GM19372 (cell line): ENCODE measurements around the gene CARNS1.
"Not testable (repeated sequence)": the region's sequence is repeated elsewhere in the genome, so short reads cannot be mapped to it uniquely, and the experiment has no call there.

Experiments
- ATAC-seq: cut with Tn5 transposase; IDR thresholded peaks from one replicate; pipeline ENCODE4 v1.9.1; 2021; ENCODE audit warnings: mild to moderate bottlenecking, low read depth, moderate library complexity; ENCODE audit not compliant: unreplicated experiment

CARNS1 gene

DNA sequence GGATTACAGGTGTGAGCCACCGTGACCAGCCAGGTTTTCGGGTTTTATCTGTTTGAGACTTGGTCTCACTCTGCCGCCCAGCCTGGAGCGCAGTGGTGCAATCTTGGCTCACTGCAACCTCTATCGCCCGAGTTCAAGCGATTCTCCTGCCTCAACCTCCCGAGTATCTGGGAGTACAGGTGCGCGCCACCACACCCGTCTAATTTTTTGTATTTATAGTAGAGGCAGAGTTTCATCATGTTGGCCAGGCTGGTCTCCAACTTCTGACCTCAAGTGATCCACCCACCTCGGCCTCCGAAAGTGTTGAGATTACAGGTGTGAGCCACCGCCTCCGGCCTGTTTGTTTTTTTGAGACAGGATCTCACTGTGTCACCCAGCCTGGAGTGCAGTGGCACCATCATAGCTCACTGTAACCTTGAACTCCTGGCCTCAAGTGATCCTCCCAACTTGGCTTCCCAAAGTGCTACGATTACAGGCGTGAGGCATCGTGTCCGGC is 11.9 kb downstream of the CARNS1 start:
- ATAC-seq: not testable (repeated sequence)

DNA sequence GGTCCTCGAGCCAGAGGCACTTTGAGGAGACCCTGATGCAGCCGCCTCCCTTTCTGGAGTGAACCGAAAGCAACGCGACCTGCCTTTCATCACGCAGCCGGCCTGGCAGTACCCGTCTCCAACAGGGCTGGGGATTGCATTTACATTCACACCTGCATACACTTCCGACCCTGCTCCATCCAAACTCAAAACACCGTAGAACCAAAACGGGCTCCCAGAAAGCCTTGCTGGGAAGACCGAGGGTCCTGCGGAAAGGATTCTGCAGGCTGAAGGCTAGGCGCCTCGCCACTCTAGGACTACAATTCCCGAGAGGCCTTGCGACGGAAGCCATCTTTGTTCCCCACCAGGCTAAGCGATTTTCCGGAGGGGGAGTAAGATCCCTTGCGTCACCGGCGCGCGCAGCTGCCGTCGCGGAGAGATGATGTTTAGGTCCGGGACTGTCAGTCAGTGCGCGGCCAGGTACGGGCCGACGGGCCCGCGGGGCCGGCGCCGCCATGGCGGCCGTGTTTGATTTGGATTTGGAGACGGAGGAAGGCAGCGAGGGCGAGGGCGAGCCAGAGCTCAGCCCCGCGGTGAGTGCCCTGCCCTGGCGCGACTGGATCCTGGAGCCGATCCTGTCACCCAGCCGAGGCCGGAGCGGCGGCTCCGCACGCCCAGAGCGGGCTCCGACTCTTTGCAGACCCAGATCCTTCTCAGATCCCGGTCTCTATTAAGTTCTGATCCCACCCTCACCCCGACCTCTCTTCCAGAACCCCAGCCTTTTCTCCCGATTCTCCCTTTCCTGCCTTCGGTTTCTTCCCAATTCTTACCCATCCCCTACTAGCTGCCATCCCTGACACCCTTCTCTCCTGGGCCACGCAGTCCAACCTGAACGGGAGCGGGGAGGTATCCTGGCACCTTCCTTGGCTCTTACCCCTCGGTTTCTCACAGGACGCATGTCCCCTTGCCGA is 12.8 kb downstream of the CARNS1 start, which contains the start of gene RPS6KB2:
TSS of gene RPS6KB2 (plus strand) at position 443 of the 950 bp plus-strand sequence. CDS start at position 495, 52 bp downstream.
- ATAC-seq: peak; percentile 92

DNA sequence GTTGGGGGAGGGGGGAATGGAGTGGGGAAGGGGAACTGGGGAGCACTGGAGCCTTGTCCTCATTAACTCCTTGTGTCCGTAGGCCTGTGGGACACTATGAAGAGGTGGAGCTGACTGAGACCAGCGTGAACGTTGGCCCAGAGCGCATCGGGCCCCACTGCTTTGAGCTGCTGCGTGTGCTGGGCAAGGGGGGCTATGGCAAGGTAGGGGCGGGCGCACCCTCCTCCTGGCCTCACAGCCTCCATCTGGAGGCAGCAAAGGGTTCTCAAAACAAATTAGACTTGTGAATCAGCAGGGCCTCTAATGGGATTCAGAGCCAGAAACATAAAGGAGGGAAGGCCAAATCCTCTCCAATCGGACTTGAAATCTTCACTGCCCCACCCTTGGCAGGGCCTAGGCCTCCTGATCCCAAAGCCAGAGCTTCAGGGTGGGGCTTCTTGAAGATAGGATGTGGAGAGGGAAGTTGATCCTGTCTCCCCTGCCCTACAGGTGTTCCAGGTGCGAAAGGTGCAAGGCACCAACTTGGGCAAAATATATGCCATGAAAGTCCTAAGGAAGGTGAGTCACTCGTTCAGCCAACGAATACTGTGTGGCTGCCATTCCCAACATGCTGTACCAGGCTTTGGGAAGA is 13.7 kb downstream of the CARNS1 start:
- no peak for ATAC-seq

DNA sequence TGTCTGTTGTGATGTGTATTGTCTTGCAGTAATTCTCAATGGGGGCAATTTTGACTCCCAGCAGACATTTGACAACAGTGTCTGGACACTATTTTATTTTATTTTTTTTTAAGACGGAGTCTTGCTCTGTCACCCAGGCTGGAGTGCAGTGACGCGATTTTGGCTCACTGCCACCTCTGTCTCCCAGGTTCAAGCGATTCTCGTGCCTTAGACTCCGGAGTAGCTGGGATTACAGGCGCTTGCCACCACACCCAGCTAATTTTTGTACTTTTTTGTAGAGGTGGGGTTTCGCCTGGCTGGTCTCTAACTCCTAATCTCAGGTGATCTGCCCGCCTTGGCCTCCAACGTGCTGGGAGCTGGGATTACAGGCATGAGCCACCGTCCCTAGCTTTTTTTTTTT is 14.2 kb downstream of the CARNS1 start:
- no peak for ATAC-seq

DNA sequence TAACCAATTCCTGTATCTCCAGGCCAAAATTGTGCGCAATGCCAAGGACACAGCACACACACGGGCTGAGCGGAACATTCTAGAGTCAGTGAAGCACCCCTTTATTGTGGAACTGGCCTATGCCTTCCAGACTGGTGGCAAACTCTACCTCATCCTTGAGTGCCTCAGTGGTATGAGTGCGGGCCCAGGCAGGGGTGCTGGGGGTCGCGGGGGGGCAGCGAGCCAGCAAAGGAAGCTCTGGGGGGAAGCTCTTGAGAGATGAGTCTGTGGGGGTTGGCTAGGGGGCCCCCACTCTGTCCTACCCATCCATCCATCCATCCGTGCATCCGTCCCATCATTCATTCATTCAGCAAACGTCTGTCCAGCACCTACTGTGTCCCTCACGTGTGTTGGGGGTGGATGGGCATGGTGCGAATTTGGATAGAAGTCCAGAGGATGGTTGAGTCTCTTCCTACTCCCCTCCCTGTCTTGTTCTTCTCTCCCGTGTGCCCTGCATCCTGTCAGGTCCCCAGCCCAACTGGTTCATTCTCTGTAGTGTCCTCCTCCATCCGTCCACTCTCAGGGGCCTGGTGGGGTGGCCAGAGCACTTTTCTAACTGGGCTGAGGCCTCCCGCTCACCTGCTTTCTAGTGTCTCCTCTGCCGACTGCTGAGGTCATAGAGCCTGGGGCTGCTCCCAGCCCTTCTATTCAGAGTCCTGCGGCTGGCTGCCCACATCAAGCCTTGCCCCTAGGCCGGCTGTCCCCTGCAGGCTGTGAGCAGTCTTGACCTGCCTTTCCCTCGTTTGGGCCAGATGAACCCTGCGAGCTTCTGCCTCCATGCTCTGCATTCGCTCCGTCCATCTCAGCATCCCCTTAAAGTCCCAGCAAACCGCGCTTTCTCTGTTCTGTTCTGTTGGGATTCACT is 16.1 kb downstream of the CARNS1 start:
- ATAC-seq: no peak

DNA sequence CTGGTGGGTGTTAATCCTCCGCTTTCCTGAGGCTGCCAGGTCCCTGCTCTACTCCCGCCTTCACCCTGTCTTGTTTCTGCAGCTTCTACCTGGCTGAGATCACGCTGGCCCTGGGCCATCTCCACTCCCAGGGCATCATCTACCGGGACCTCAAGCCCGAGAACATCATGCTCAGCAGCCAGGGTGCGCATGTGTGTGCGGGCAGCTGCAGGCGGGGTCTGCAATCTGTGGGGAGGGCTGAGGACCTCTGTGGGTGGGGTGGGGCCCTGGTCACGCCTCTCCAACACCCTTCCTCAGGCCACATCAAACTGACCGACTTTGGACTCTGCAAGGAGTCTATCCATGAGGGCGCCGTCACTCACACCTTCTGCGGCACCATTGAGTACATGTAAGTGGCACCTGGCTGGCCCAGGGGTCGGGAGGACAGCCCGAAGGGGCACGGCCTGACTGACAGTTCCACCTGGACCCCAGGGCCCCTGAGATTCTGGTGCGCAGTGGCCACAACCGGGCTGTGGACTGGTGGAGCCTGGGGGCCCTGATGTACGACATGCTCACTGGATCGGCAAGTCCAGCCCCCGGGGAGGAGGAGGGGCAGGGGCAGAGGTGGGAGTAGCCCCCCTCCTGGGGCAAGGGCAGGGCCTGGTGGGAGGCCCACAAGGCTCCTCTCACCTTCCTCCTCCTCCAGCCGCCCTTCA is 17.3 kb downstream of the CARNS1 start:
- no peak for ATAC-seq

DNA sequence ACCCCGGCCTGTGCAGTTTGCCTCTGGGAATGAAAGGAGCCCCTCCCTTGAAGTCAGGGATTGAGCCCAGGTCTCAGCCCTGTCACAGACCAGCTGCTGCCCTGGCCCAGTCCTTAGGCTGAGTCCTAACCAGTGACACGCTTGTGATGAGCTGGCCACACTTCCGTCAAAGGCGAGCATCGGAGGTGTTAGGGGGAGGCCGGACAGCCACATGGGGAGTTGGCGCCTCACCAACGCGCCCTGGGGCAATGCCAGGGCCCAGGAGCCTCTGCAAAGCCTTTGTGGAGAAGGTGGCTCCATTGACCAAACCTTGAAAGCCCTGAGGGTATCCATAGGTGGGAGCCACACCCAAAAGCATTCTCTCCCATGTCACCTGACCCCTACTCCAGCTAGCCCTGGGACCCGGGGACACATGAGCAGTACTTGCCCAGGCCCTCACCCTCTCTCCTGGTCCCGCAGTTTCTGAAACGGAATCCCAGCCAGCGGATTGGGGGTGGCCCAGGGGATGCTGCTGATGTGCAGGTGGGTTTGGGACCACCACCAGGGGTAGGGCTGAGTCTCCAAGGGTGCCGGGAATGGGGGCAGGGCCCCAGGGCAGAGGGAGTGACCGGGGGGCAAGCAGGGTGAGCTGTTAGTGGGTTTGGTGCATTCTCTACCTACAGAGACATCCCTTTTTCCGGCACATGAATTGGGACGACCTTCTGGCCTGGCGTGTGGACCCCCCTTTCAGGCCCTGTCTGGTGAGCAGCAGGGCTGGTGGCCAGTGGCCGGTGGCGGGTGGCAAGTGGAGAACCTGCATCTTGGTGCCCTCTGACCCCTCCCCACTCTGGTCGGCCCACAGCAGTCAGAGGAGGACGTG is 18.3 kb downstream of the CARNS1 start:
- no peak for ATAC-seq

DNA sequence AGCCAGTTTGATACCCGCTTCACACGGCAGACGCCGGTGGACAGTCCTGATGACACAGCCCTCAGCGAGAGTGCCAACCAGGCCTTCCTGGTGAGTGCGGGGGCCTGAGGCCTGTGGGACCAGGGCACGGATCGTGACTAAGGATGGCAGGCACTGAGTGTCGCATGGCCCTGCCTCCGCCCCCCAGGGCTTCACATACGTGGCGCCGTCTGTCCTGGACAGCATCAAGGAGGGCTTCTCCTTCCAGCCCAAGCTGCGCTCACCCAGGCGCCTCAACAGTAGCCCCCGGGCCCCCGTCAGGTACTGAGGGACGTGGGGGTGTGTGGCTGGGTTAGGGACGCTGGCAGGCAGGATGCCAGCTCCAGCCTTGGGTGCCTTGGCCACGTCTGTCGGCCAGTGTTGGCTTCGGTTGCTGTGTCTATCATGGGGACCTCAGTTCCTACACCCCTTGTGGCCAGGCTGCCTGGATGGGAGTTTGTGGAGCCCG is 19.0 kb downstream of the CARNS1 start:
- no peak for ATAC-seq

DNA sequence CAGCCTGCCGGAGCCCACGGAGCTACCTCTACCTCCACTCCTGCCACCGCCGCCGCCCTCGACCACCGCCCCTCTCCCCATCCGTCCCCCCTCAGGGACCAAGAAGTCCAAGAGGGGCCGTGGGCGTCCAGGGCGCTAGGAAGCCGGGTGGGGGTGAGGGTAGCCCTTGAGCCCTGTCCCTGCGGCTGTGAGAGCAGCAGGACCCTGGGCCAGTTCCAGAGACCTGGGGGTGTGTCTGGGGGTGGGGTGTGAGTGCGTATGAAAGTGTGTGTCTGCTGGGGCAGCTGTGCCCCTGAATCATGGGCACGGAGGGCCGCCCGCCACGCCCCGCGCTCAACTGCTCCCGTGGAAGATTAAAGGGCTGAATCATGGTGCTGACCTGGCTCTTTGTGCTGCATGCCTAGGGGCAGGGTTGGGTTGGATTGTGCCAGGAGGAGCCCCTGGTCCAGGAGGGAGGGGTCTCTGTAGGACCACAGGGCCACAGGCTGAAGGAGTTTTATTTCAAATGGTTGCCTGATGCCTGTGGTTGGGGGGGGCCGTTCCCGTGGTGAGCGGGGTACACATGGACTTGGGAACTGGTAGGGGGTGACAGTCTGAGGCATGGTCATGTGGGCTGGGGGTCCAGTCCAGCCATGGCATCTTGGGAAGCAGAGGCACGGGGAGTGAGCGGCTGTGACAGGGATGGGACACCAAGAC is 19.7 kb downstream of the CARNS1 start:
- no peak for ATAC-seq

DNA sequence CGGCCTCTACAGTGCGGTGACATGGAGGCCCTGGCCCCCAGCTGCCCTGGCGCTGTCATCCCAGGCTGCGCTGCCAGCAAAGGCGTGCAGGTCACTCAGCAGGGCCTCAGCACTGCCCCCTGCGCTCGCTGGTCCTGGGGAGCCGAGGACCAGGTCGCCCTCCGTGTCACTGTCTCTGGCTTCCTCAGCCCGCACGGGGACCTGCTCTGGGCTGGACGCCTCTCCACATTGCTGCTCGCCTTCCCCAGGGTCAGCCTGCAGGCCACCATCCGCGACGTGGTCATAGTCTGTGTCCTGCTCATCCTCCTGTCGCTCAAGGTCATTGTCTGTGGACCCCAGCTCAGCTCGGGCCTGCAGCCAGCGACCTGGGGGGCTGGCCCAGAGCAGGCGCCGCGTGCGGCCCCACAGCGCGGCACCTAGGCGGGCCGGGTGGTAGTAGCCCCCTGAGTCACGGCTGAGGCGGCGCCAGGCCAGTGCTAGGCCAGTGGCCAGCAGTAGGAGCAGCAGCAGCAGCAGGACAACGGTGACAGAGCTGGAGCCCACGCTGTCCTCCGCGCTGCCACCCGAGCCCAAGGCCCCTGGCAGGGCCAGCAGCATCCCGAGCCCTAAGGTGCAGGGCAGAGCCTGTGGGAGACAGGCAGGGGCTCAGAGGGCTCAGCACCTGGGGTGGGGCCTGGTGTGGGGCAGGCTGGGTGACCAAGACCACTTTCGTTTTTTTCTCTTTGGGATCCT is 20.4 kb downstream of the CARNS1 start:
- ATAC-seq: no peak

DNA sequence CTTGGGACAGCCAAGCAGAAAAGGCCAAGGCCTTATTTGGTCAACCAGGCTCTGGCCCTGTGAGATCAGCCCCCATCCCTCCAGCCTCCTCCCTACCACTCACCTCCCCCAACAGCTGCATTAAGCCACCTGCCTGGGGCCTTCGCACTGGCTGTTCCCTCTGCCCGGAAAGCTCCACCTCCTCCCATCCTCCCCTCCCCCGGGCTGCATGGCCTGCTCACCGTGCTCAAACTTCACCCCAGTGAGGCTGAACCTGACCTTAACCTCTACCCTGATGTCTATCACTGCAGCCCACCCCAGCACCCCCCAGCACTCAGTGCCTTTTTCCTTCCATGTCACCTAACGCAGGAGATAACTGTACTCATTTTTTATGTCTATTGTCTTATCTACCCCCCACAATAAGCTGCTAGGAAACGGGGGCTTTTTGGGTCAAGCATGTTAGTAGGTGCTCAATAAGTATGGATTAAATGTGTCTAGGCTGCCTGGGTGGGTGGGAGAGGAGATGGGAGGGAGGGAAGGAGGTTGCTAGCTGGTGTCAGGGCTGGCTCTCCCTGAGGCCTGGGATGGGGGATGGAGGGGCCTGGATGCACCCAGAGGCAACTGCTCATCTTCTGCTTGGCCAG is 21.1 kb downstream of the CARNS1 start:
- ATAC-seq: peak; percentile 41

DNA sequence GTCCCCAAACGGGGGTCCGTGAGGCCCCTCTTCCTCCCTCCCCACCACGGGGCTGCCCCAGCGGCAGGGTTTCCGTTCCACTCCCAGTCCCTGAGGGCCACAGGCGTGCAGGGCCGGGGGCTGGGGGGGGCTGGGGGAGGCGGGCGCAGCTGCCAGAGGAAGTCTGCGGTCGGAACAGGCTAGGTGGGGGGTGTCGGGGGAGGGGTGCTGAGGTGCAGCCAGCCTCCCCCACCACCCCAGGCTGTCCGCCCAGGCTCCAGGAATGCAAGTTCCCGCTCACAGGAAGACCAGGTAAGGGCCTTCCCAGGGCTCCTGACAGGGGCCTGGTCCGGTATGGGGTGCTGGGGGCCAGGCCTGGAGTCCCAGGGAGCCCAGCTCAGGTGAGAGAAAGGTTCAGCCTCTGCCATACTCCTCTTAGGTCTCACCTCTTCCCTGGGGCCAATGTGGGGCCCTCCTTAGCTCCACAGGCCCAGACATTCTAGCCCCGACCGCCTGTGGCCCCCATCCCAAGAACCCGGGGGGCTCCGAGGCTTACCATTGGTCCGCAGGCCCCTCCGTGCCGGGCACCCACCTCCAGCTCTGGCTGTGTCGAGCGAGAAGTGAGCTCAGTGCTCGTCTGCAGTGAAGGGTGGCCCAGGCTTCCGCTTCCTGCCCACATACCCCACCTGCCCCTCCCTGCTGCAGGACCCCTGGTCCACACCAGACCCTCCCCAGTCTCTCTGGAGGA is 21.8 kb downstream of the CARNS1 start, which contains the start of gene PTPRCAP:
TSS of gene PTPRCAP (minus strand) at position 601 of the 727 bp plus-strand sequence. CDS start at position 538, 63 bp downstream.
- ATAC-seq: no peak

DNA sequence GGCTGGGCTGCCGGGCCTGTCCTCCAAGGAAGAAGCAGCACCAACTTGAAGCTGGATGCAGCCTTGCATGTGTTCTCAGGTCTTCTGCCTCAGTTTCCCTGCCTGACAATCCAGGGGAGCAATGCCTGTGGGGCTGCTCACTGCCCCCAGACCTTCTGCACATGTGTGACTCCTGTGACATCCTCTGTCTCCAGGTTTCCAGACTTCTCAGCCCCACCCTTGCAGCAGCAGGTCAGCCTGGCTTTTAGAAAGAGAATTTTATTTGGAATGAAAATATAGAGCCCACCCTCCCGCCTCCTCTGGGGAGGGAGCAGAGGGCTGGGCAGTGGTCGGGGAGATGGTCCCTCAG is 22.3 kb downstream of the CARNS1 start:
- no peak for ATAC-seq

DNA sequence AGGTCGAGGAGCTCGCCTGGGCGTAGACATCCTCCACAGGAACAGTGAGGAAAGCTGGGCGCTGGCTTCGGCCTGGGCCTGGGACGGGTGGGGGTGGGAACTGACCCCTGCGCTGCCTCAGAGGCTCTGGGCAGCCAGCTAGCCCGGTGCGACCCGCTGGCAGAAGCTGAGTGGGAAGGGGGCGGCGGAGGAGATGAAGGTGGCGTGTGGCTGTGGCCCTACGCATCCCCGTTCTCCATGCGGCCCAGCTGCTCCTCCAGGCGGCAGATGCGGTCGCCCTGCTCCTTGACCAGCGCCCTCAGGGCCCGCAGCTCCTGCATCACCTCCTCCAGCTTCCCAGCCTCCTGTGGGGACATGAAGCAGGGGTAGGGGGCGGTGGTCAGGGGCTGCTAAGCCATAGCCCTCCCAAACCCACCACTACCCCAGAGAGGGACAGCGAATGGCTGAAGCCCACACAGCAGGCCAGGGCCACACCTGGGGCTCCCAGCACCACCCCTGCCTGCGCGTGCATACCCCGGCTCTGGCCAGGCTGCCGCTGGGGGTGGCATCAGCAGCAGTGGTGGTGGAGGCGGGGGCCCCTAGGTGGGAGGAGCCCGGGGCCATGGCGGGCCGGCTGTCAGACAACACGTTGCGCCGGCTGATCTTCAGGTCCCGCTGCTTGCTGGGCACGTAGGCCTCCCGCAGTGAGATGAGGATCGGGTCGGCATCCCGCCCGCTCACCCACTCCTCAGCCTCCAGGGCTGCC is 22.9 kb downstream of the CARNS1 start:
- ATAC-seq: no peak

DNA sequence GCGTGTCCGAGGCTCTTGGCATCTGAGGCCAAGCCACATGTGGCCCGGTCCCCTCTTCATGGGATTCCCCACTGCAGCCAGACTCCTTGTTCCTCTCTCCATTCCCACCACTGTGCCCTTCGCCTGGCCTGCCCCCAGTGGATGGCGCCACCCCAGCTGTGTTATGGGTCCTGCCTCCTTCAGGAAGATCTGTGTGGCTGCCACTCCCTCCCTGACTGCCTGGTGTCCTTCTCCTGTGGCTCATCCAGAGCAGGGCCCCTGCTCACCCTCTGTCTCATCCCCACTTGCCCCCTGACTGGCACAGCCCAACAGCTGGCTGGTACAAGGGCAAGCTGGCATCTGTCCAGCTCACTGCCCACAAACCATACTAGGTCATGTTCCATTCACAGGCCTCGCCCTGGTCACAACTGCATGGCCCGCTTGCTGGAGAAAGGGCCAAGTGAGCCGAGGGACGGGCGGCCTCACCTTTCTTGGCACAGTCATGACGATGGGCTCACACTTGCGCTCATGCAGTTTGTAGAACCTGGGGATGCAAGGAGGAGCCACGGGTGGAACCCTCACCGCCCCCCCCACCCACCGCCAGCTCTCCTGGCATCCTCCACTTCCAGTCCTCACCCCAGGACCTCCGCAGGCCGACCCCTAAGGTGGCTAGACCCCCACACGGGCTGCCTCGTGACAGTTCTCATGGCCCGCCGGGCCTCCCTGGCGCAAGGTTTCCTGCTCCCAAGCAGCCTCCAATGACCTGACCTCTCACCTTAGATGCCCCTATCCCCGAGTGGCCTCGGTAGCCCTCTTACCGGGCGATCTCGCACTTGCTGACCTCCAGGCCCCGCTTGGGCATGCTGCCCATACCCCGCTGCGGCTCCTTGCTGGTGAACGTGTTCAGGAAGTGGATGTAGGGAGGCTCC is 24.1 kb downstream of the CARNS1 start:
- ATAC-seq: no peak
